ENCODE results near the gene SIGLEC8.

GRCh38 chr19:51402117-51402516 lies 56.1 kb downstream of the SIGLEC8 start:
- TF ChIP-seq CTCF (IDR thresholded peaks at IDR 0.05), result no peak
- no peak for TF ChIP-seq POLR2A (IDR thresholded peaks at IDR 0.05)

All from uterus (tissue), 2 donors.